HG03378 (cell line): ENCODE results near the gene SUN2.
"Not testable (repeated sequence)": the region's sequence is repeated elsewhere in the genome, so short reads cannot be mapped to it uniquely, and the experiment has no call there.

Source experiments
- ATAC-seq: cut with Tn5 transposase; IDR thresholded peaks from one replicate; pipeline ENCODE4 v1.9.1; 2021; ENCODE audit warnings: mild to moderate bottlenecking, moderate library complexity; ENCODE audit not compliant: unreplicated experiment

Gene SUN2, protein sequence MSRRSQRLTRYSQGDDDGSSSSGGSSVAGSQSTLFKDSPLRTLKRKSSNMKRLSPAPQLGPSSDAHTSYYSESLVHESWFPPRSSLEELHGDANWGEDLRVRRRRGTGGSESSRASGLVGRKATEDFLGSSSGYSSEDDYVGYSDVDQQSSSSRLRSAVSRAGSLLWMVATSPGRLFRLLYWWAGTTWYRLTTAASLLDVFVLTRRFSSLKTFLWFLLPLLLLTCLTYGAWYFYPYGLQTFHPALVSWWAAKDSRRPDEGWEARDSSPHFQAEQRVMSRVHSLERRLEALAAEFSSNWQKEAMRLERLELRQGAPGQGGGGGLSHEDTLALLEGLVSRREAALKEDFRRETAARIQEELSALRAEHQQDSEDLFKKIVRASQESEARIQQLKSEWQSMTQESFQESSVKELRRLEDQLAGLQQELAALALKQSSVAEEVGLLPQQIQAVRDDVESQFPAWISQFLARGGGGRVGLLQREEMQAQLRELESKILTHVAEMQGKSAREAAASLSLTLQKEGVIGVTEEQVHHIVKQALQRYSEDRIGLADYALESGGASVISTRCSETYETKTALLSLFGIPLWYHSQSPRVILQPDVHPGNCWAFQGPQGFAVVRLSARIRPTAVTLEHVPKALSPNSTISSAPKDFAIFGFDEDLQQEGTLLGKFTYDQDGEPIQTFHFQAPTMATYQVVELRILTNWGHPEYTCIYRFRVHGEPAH

DNA sequence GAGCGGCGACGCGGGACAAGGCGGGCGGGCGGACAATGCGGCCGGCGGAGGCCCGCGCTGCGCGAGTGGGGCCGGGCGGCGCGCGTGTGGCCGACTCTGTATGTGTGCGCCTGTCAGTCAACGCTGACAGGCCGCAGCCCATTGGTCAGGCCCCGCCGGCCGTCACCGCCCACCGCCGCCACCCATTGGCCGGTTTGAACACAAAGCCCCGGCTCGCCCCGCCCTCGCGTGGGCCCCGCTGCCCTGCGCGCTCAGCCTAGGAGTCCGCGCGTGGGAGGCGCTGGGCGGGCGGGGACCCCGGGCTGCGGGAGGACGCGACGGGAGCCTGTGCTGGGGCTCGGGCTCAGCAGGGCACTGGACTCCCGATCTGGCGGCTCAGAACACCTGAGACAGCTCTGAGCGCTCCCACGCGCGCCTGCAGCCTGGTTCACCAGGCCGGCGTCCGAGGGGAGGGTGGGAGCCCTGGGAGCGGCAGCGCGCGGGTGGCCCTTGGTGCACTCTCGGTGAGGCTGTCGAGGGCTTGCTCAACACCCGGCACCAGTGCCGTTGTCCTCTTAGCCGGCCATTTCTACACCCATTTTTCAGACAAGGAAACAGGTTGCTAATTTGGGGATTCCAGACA is at the start of gene SUN2:
SUN2 (minus strand) TSS at position 88 of the 622 bp plus-strand sequence. CDS start 3,370 bp downstream, outside the sequence.
- no peak for ATAC-seq

DNA sequence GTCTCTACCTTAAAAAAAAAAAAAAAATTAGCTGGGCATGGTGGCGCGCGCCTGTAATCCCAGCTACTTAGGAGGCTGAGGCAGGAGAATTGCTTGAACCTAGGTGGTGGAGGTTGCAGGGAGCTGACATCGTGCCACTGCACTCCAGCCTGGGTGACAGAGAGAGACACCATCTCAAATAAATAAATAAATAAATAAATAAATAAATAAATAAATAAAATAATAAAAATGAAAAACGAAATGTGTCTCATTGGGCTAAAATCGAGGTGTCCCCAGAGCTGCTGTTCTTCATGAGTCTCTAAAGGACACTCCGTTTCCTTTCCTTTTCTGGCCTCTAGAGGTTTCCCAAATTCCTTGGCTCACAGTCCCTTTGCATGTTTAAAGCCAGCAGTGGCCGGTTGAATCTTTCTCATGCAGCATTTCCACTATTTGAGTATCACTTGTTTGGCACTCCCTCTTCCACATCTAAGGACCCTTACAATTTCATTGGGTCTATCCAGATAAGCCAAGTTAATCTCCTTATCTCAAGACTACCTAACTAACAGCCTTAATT is 49.3 kb upstream of the SUN2 start:
- ATAC-seq: not testable (repeated sequence)

DNA sequence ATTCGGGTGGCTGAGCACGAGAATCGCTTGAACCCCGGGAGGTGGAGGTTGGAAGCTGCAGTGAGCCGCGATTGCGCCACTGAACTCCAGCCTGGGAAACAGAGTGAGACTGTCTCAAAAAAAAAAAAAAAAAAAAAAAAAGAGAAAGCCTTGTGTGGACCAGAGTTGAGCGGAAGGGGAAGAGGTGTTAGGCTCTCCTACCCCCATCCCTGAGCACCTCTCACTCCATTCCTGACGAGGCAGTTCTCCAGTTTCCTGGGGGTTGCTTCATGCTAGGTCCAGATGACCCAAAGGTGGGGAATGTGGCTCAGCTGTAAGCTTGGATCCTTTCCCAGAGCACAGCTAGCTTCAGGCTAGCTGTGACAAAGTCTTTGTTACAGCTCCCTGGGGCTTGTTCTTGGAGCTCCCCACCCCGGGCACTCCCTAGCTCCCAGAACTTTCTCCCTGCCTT is 46.9 kb upstream of the SUN2 start:
- ATAC-seq: no peak

DNA sequence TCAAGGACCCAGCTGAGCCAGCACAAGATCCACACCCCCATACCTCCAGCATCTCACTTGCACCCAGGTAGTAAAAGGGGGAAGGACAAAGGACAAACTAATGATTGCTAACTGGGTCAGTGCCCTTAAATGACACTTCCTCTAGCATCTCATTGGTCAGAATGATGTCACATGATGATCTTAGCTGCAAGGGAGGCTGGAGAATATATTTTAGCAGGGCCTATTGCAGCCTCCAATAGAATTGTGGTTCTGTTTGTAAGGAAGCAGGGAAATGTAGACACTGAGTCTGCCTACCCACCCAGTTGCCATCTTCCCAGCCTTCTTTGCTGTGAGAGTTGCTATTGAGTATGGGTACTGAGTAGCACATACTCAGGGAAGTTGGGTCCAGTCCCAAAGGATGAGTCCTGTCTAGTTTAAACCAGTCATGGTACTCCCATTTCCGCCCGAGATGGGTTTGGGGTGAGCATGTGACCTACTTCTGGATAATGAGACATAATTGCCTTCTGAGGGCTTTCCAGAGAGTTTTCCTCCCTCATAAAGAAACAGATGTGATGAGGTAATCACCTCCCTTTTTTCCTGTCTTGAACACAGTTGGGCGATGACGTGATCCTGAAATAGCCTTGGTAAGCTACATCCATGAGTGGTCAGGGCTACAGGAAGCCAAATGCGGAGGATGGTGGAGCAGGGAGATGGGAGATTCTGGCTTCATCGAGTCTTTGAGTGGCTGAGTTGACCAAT is 43.6 kb upstream of the SUN2 start:
- ATAC-seq: no peak

- no peak for ATAC-seq
Measured at GRCh38 chr22:38798496-38798895, 42.7 kb upstream of the SUN2 start.

DNA sequence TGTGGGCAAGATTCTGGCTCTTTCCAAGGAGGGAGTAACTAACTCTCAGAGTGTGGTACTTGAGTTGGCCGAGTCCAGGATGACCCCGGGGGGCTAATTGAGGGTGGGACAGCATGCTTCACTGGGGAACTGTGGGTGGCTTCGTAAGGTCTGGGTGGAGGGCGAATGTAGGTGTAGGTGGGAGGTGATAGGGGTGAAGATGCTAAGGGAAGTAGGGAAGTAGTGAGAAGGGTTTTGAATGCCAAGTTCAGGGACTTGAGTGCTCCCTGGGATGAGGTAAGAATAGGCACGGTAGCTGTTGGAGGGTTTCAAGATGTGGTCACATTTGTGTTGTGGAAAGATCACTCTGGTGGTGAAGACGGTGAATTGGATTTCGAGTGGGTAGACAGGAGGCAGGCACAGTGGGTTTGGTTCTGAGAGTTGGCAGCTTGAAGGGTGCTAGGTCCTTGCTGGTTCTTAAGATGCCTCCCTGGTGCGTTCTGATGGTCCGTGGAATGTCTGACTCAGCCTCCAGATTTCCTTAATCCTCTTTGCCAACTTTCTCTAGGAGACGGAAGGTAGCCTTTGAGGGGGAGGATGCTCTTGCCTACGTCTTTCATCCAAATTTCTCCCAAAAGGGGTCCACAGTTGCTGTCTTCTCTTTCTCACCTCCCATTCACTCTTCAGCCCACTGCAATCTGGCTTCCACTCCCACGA is 40.6 kb upstream of the SUN2 start:
- no peak for ATAC-seq

DNA sequence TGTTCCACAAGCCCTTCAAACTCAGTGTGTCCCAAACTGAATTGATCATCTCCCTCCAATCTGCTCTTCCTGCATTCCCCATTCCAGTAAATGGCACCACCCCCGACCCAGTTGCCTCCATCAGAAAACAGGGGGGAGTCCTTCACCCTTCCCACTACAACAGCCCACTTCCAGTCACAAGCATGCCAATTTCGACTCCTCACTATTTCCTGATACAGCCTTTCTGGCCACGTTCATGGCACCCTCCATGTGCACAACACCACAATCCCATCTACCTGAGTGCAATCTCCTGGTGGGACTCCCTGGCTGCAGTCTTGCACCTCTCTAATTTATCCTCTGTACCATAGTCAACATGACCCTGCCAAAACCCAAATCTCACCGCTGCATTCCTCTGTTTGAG is 39.8 kb upstream of the SUN2 start:
- ATAC-seq: no peak

DNA sequence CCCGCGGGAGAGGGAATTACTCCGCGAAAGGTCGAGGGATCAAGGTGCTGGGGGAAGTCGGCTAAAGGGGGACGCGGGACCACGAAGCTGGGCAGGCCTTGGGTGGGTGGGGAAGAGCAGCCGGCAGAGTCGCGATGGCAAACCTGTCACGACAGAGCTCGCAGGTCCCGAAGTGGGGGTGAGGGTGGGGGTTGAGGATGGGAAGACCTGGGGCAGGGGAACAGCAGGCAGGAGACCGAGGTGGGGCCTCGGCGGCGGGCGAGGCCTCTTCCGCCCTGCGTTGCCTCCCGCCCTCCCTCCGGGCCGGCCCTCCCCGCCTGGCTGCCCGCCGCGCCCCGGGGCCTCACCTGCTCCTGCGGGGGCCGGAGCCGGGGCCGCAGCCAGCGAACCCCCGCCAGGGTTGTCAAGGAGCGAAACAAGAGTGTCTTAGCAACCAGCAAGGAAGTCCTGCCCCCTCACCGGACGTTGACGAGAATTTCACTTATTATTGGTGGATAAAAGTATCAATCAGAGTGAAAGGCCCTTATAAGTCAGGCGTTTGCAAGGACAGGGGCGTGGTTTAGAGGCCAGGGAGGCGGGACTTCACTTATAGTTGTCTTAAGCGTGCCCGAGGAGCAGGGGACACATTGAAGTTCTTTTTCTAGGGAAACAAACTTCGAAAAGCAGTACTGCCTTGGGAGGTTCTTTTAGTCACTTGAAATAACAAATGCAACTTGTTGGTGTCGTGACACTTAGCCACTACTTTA is 38.1 kb upstream of the SUN2 start, which contains the start of gene DNAL4:
DNAL4 (minus strand) TSS at position 423 of the 746 bp plus-strand sequence. CDS start 11,412 bp downstream, outside the sequence.
- ATAC-seq: peak; percentile 95

DNA sequence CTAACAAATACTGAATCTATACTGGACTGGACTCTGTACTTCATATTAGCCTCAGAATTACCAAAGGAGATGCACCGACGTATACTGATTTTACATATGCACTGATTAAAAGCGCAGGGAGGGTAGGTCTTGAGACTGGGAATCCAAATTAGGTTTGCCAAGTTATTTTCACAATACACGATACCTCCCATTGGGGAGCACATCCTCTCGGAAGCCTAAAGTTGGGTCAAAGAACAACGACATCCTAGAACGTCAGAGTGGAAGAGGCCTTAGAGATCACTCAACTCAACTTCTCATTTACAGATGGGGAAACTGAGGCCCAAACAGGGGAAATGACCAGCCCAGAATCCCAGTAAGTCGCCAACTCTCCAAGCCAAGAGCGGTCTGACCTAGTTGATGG is 37.5 kb upstream of the SUN2 start:
- no peak for ATAC-seq

GRCh38 chr22:38792833-38793232 is 37.0 kb upstream of the SUN2 start:
- ATAC-seq: no peak

DNA sequence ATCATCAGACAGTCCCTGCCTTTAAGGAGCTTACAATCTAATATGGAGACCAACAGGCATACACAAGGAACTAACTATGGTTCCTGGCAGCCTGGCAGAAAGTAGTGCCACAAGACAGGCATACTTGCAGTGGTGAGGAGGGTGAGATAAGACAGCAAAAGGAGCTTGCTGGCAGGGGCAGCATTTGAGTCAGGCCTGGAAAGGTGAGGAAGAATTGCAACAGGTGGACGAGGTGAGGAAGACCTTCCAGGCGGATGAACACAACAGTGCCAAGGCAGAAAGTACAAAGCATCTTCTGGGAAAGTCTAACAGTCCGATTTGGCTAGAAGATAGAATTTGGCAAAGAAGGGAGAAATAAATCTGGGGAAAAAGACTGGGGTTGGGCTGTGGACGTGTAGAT is 33.8 kb upstream of the SUN2 start:
- ATAC-seq: no peak

DNA sequence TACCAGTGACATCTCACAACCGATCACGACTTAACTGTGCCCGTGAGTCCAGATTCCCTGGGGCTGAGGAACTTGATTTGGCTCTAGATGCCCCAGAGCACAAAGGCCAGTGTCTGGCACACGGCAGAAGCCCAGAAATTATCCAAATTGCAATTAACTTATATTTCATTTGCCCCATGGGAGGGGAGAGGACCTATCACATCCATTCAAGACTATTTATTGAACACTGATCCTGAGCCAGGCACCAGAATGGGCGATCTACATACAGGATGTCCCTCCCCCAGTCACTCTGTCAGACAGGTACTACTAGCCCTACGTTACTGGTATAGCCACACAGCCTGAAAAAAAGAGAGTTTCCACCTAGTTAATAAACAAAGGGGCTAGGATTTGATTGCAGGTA is 33.0 kb upstream of the SUN2 start:
- ATAC-seq: no peak

- no peak for ATAC-seq
Measured at GRCh38 chr22:38788021-38788816, 32.4 kb upstream of the SUN2 start.

- ATAC-seq: no peak
Measured at GRCh38 chr22:38786631-38787030, 30.8 kb upstream of the SUN2 start.

- no peak for ATAC-seq
Measured at GRCh38 chr22:38784856-38785255, 29.1 kb upstream of the SUN2 start.

DNA sequence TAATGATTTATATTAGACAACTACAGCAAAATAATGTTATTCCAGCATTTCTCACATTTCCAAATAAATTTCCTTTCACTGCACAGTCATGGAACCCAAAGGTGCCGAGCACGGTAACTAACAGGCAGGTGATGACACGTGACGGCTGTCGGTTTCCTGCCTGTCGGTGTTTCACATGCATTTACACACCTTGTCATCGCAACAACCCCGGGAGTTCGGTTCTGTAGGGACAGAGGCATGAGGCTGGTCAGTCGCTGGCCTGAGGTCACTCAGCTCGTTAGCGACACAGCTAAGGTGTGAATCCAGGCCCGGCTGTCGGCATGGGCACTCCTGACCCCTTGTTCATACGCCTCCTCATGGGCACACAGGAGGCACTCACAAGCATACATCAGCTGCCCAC is 28.2 kb upstream of the SUN2 start:
- no peak for ATAC-seq

DNA sequence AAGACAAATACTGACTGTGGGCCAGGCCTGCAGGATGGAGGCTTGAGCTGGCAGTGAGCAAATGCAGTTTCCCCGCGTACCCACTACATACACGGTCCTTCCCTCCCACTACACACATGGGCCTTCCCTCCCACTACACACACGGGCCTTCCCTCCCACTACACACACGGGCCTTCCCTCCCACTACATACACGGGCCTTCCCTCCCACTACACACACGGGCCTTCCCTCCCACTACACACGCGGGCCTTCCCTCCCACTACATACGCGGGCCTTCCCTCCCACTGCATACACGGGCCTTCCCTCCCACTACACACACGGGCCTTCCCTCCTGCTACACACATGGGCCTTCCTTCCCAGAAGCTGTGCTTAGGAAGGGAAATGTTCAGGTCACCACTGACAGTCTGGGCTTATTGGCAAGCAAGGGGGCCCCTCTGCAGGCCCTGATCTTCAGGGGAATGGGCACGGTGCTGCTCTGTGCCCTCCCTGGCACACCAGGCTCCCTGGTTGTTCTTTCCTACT is 27.4 kb upstream of the SUN2 start:
- no peak for ATAC-seq

DNA sequence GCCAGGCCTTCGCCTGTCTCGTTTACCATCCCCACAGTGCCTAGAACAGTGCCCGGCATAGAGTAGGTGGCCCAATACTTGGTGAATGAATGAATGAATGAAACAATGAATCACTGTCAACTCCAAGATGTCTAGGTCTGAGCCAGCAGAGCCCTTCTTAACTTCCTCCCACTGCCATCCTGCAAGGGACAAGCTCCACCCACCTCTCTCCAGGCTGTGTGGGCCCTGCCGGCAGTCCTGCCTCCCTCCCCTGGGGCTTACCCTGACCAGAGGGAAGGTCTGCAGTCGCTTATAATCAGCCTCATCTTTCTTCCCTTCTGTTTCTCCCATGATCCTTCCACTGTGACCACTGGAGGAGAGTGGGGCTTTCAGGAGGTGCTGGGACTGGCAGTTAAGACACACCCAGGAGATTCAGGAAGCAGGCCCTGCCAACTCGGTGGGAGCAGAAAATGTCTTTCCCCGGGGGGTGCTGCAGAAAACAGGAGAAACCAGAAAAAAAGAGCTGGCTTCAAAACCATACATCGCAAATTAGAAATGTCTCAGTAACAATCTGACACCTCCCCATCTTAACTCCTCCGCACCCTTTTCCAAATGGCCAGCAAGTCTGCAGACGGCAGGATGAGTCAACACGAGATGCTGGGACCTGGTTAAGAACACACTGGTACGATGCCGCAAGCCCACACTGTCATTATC is 26.8 kb upstream of the SUN2 start:
- ATAC-seq: no peak
